GM21515 (cell line): ENCODE results near the gene MGAT5.

ENCODE experiments used
- ATAC-seq: cut with Tn5 transposase; IDR thresholded peaks from one replicate; pipeline ENCODE4 v1.9.1; 2021; ENCODE audit not compliant: unreplicated experiment

MGAT5 gene

GRCh38 chr2:134361648-134362047 is 107.8 kb downstream of the MGAT5 start:
- ATAC-seq, result no peak

- no peak for ATAC-seq
Measured at GRCh38 chr2:134362152-134362668, 108.3 kb downstream of the MGAT5 start.

- no peak for ATAC-seq
Measured at GRCh38 chr2:134362740-134363139, 108.9 kb downstream of the MGAT5 start.

- ATAC-seq, result no peak
Measured at GRCh38 chr2:134365356-134365755, 111.5 kb downstream of the MGAT5 start.

- no peak for ATAC-seq
Measured at GRCh38 chr2:134366359-134366758, 112.5 kb downstream of the MGAT5 start.

GRCh38 chr2:134367213-134367612 is 113.3 kb downstream of the MGAT5 start:
- no peak for ATAC-seq

GRCh38 chr2:134368009-134368817 is 114.3 kb downstream of the MGAT5 start:
- no peak for ATAC-seq

- no peak for ATAC-seq
Measured at GRCh38 chr2:134369220-134369902, 115.5 kb downstream of the MGAT5 start.

GRCh38 chr2:134370655-134371445 is 117.0 kb downstream of the MGAT5 start:
- ATAC-seq, result no peak

GRCh38 chr2:134372141-134372540 is 118.3 kb downstream of the MGAT5 start:
- no peak for ATAC-seq

GRCh38 chr2:134372611-134373131 is 118.8 kb downstream of the MGAT5 start:
- no peak for ATAC-seq

GRCh38 chr2:134375935-134376334 is 122.1 kb downstream of the MGAT5 start:
- no peak for ATAC-seq

GRCh38 chr2:134377730-134378129 is 123.9 kb downstream of the MGAT5 start:
- ATAC-seq, result no peak

GRCh38 chr2:134379293-134379692 is 125.4 kb downstream of the MGAT5 start:
- ATAC-seq, result no peak

GRCh38 chr2:134379722-134380121 is 125.8 kb downstream of the MGAT5 start:
- ATAC-seq, result no peak

GRCh38 chr2:134381141-134381540 is 127.3 kb downstream of the MGAT5 start:
- no peak for ATAC-seq

- ATAC-seq, result no peak
Measured at GRCh38 chr2:134384131-134384530, 130.3 kb downstream of the MGAT5 start.

GRCh38 chr2:134385195-134385594 is 131.3 kb downstream of the MGAT5 start:
- no peak for ATAC-seq

- no peak for ATAC-seq
Measured at GRCh38 chr2:134386310-134386709, 132.4 kb downstream of the MGAT5 start.

GRCh38 chr2:134389381-134389780 is 135.5 kb downstream of the MGAT5 start:
- ATAC-seq, result no peak

GRCh38 chr2:134391751-134392160 is 137.9 kb downstream of the MGAT5 start:
- ATAC-seq, result peak; percentile 88
